NCI-H1694 treated with DMSO at 0.1 percent for 48 hours (cell line): ENCODE results near the gene HEATR5A.
"Not testable (repeated sequence)": the region's sequence is repeated elsewhere in the genome, so short reads cannot be mapped to it uniquely, and the experiment has no call there.

Experiments used
- DNase-seq: peaks from one replicate; lab custom pipeline; 2025; lab: John Stamatoyannopoulos, UW

Gene HEATR5A

GRCh38 chr14:31256534-31257243, 163.7 kb downstream of the HEATR5A start:
- DNase-seq, result no peak

DNA sequence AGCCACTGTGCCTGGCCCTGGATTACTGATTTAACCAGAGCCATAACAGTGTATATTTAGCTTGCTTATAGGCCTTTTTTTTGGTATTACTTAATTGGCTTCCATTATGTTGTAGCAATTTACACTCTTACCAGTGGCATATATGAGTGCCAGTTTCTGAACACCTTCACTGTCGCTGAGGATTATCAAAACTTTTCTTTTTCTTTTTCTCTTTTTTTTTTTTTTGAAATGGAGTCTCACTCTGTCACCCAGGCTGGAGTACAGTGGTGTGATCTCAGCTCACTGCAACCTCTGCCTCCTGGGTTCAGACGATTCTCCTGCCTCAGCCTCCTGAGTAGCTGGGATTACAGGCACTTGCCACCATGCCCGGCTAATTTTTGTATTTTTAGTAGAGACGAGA, 164.4 kb downstream of the HEATR5A start:
- not testable (repeated sequence) for DNase-seq

GRCh38 chr14:31255286-31255685, 165.1 kb downstream of the HEATR5A start:
- DNase-seq, result no peak

- no peak for DNase-seq
Measured at GRCh38 chr14:31253746-31254471, 166.4 kb downstream of the HEATR5A start.

DNA sequence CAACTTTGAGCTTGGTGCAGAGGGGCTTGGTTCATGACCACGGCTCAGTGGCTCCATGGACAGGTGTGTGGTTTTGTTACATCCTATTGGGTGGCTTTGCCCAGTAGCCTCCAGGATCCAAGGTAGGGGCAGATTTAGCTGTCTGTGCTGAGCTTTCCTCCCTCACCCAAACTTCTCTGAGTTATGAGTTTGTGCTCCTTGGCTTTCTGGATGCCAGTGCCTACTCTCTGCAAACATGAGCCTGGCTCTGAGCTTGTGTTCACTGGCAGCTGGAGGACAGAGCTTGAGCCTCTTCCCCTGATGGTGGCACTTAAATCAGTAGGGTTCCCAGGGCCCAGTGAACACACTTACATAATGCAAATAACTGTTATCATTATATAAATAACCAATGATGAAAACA, 167.5 kb downstream of the HEATR5A start:
- DNase-seq, result no peak

DNA sequence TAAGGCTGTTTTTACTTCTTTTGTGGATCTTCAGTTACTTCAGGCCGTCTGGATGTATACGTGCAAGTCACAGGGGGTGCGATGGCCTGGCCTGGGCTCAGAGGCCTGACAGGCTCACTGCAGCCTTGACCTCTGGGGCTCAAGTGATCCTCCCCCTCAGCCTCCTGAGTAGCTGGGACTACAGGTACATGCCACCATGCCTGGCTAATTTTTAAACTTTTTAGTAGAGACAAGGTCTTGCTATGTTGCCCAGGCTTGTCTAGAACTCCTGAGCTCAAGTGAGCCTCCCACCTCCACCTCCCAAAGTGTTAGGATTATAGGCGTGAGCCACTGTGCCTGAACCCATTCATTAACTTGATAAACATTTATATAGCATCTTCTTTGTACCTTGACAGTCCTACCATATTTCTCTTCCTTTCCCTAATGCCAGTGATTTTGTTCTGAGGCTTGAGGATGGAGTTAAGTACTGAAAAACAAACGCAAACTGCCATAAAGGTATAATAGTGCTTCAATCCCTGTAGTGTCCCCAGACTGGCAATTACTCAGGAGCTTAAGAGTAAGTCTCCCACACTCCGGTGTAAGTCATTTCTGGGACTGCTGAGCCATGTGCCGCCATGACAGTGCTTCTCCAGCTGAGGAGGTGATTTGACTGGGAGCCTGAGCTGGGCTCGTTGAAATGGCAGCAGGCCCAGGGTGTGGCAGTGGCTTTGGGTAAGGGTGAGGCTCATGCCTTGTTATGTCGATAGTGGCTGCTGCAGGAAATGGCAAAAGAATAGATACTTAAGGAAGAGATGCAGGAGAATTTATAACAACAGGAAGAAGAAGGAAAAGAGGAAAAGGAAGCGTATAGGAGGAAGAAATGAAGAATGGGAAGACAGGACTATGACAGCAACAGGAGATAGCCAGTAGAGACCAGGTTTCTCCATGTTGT, 169.1 kb downstream of the HEATR5A start:
- DNase-seq, result no peak

DNA sequence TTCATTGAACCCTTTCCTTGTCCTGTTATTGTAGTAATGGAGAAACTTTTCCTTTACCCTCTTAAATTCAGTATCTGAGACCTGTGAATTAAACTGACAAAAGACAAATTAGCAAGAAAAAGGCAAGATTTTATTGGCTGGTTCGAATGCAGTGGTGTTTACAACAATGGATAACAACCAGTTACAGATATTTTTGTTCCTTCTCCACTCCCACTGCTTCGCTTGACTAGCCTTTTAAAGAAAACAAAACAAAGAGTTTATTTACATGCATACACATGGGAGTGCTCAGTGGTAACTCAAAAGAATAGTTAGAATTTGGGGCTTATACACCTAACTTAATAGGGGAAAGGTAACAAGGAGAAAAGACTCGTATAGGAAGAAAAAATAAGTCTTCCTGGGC, 175.7 kb downstream of the HEATR5A start:
- DNase-seq, result no peak

DNA sequence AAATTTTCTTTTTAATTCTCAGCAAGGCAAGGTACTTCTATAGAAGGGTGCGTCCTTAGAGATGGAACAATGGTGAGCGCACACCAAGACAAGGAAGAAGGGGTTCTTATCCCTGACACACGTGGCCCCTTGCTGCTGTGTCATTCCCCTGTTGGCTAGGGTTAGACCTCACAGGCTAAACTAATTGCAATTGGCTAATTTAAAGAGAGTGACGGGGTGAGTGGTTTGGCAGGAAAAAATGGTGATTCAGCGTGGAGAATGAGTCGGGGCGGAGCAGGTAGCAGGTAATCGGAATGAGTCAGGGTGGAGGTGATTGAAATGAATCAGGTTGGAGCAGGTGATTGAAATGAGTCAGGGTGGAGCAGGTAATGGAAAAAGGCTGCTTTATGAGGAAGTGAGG, 176.5 kb downstream of the HEATR5A start:
- no peak for DNase-seq

DNA sequence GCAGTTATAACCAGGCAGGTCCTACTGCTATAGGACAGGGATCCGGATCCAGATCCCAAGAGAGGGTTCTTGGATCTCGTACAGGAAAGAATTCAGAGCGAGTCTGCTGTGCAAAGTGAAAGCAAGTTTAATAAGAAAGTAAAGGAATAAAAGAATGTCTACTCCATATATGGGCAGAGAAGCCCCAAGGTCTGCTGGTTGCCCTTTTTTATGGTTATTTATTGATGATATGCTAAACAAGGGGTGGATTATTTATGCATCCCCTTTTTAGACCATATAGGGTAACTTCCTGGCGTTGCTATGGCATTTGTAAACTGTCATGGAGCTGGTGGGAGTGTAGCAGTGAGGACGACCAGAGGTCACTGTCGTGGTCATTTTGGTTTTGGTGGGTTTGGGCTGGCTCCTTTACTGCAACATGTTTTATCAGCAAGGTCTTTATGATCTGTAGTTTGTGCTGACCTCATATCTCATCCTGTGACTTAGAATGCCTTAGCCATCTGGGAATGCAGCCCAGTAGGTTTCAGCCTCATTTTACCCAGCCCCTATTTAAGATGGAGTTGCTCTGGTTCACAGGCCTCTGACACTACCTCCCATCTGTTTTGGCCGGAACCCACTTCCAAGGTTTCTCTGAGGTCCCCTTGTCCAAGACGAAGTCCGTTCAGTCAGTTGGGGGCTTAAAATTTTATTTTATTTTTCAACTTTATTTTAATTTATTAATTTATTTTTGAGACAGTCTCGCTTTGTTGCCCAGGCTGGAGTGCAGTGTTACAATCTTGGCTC, 178.0 kb downstream of the HEATR5A start:
- not testable (repeated sequence) for DNase-seq
